Nephron (organoid): ENCODE measurements around the gene TMEM72.

Experiments used
- H3K27ac Mint-ChIP-seq, 3 experiments: 2 replicates each; pipeline ENCODE4 v1.8.0; 2020; ENCODE audit warnings: mixed read lengths in 3 of 3, mild to moderate bottlenecking in 2 of 3, moderate library complexity in 1 of 3
- H3K27me3 Mint-ChIP-seq: 2 replicates; pipeline ENCODE4 v1.8.0; 2021; ENCODE audit warnings: low read depth, mild to moderate bottlenecking, moderate library complexity, mixed read lengths
- H3K36me3 Mint-ChIP-seq: 2 replicates; pipeline ENCODE4 v1.8.0; 2020; ENCODE audit warnings: low read depth, mixed read lengths
- H3K4me1 Mint-ChIP-seq: 2 replicates; pipeline ENCODE4 v1.8.0; 2020; ENCODE audit warnings: mixed read lengths
- H3K4me3 Mint-ChIP-seq, 3 experiments: 2 replicates each; pipeline ENCODE4 v1.8.0; 2020; ENCODE audit warnings: mild to moderate bottlenecking in 3 of 3, mixed read lengths in 3 of 3, moderate library complexity in 2 of 3
- H3K9me3 Mint-ChIP-seq: 2 replicates; pipeline ENCODE4 v1.8.0; 2020; ENCODE audit warnings: mixed read lengths
- CTCF ChIP-seq, 3 experiments: fragments of 200-600 bp; sonication (generic); IDR thresholded peaks; one replicate each; pipeline ENCODE4 v1.5.0; 2021; ENCODE audit warnings: antibody characterized with exemption in 3 of 3; ENCODE audit not compliant: unreplicated experiment in 3 of 3

TMEM72 gene

GRCh38 chr10:44947371-44948152 is 36.4 kb downstream of the TMEM72 start:
- Mint-ChIP-seq H3K4me1 (peaks cover 61% of the 10 kb centered on the region), H3K9me3 (peaks cover 25% of the 10 kb centered on the region), H3K27me3 (no peaks in the 10 kb centered on the region), H3K36me3 (peaks cover 27% of the 10 kb centered on the region), H3K27ac (peak overlapping the region; percentile 33 to 59 (median 57)), H3K4me3 (peak overlapping the region in 1 of 3 experiments; percentile 15)
- no peak for TF ChIP-seq CTCF (IDR thresholded peaks at IDR 0.05; ENCODE audit: unreplicated experiment in 3 of 3)

GRCh38 chr10:44948642-44949041 is 37.5 kb downstream of the TMEM72 start:
- no peak overlapping the region for H3K4me3 Mint-ChIP-seq
- no peak for TF ChIP-seq CTCF (IDR thresholded peaks at IDR 0.05; ENCODE audit: unreplicated experiment in 3 of 3)
- peaks cover 72% of the 10 kb centered on the region for H3K4me1 Mint-ChIP-seq

GRCh38 chr10:44949127-44949802 is 38.1 kb downstream of the TMEM72 start:
- Mint-ChIP-seq H3K36me3 (peaks cover 23% of the 10 kb centered on the region), H3K27me3 (no peaks in the 10 kb centered on the region), H3K27ac (peak overlapping the region in 2 of 3 experiments; percentile 59 to 64), H3K4me1 (peaks cover 73% of the 10 kb centered on the region), H3K9me3 (peaks cover 16% of the 10 kb centered on the region), H3K4me3 (no peak overlapping the region)
- TF ChIP-seq CTCF (IDR thresholded peaks at IDR 0.05; ENCODE audit: unreplicated experiment in 3 of 3): no peak

More at GRCh38 chr10:44948642-44949041, 37.5 kb downstream of the TMEM72 start:
- Mint-ChIP-seq H3K27me3 (no peaks in the 10 kb centered on the region), H3K27ac (peak overlapping the region in 2 of 3 experiments; percentile 59 to 64), H3K36me3 (peaks cover 24% of the 10 kb centered on the region), H3K9me3 (peaks cover 20% of the 10 kb centered on the region)

GRCh38 chr10:44949915-44950314 is 38.8 kb downstream of the TMEM72 start:
- Mint-ChIP-seq H3K4me3 (no peak overlapping the region), H3K27me3 (no peaks in the 10 kb centered on the region), H3K27ac (peak overlapping the region in 2 of 3 experiments; percentile 13 to 32), H3K36me3 (peaks cover 22% of the 10 kb centered on the region), H3K4me1 (peaks cover 73% of the 10 kb centered on the region), H3K9me3 (peaks cover 10% of the 10 kb centered on the region)
- no peak for TF ChIP-seq CTCF (IDR thresholded peaks at IDR 0.05; ENCODE audit: unreplicated experiment in 3 of 3)

GRCh38 chr10:44950326-44951225 is 39.4 kb downstream of the TMEM72 start:
- Mint-ChIP-seq H3K9me3 (peaks cover 6% of the 10 kb centered on the region), H3K4me1 (peaks cover 73% of the 10 kb centered on the region), H3K36me3 (peaks cover 19% of the 10 kb centered on the region), H3K27me3 (no peaks in the 10 kb centered on the region), H3K27ac (peak overlapping the region in 1 of 3 experiments; percentile 13), H3K4me3 (no peak overlapping the region)
- TF ChIP-seq CTCF (IDR thresholded peaks at IDR 0.05; ENCODE audit: unreplicated experiment in 3 of 3): no peak
